ENCODE results near the gene NTF3.

NTF3 gene

GRCh38 chr12:5514545-5514944 lies 82.6 kb downstream of the NTF3 start:
- ChIA-PET CTCF (no interaction called here), POLR2A (ENCODE audit: low non-redundant PET) (no interaction called here)
- no peak for TF ChIP-seq CTCF (conservative IDR thresholded peaks at IDR 0.05; ENCODE audit: low read depth)
- no peak overlapping the region for H3K27ac ChIP-seq
- no peak for DNase-seq (ENCODE audit: low spot score)

GRCh38 chr12:5515458-5515857 lies 83.5 kb downstream of the NTF3 start:
- no peak overlapping the region for H3K27ac ChIP-seq
- ChIA-PET POLR2A (ENCODE audit: low non-redundant PET) (no interaction called here), CTCF (no interaction called here)
- TF ChIP-seq CTCF (conservative IDR thresholded peaks at IDR 0.05; ENCODE audit: low read depth), result no peak
- no peak for DNase-seq (ENCODE audit: low spot score)

- POLR2A ChIA-PET (ENCODE audit: low non-redundant PET), result no interaction called here
Measured at GRCh38 chr12:5516371-5517241, 84.7 kb downstream of the NTF3 start.

GRCh38 chr12:5518584-5519365 lies 86.9 kb downstream of the NTF3 start:
- H3K27ac ChIP-seq, result no peak overlapping the region
- no peak for DNase-seq (ENCODE audit: low spot score)
- ChIA-PET CTCF (no interaction called here), POLR2A (ENCODE audit: low non-redundant PET) (no interaction called here)
- TF ChIP-seq CTCF (conservative IDR thresholded peaks at IDR 0.05; ENCODE audit: low read depth), result no peak

More at GRCh38 chr12:5516371-5517241, 84.7 kb downstream of the NTF3 start:
- DNase-seq (ENCODE audit: low spot score), result no peak
- no peak for TF ChIP-seq CTCF (conservative IDR thresholded peaks at IDR 0.05; ENCODE audit: low read depth)
- CTCF ChIA-PET, result no interaction called here
- H3K27ac ChIP-seq, result no peak overlapping the region

- TF ChIP-seq CTCF (conservative IDR thresholded peaks at IDR 0.05; ENCODE audit: low read depth), result no peak
- ChIA-PET CTCF (no interaction called here), POLR2A (ENCODE audit: low non-redundant PET) (no interaction called here)
- DNase-seq (ENCODE audit: low spot score), result no peak
- H3K27ac ChIP-seq, result no peak overlapping the region
Measured at GRCh38 chr12:5520037-5520436, 88.1 kb downstream of the NTF3 start.

GRCh38 chr12:5520831-5521230 lies 88.9 kb downstream of the NTF3 start:
- no peak overlapping the region for H3K27ac ChIP-seq
- CTCF ChIA-PET, result interaction anchor here (0.5 to 0.6 kb wide), 2 partner anchors 9 to 547 kb away, joined by 3 to 5 read pairs; no protein-coding TSS in a partner anchor
- DNase-seq (ENCODE audit: low spot score), result no peak
- no peak for TF ChIP-seq CTCF (conservative IDR thresholded peaks at IDR 0.05; ENCODE audit: low read depth)
- POLR2A ChIA-PET (ENCODE audit: low non-redundant PET), result no interaction called here

Measured in RWPE1 (cell line).